HepG2 (cell line): Measurements from ENCODE around the gene POLR1G. TPM values are rescaled to one million over a fixed set of nuclear protein-coding genes. Genes with fewer than 3 reads are reported as not detected.

Experiments used
- ATAC-seq: fragments of 200-7000 bp; cut with Tn5 transposase; 3 replicates; pipeline ENCODE4 v1.9.1; 2020; ENCODE audit warnings: mild to moderate bottlenecking, moderate library complexity
- BruUV-seq: library from RNA; stranded (reverse); fragments of 400-500 nt; replicated peaks from 2 replicates; lab custom pipeline; 2021; lab: Mats Ljungman, UMichigan
- CTCF ChIA-PET: fragments of 300-600 bp; formaldehyde crosslinking; extraction: SDS; loops from one replicate; lab custom pipeline; 2021; ENCODE audit warnings: low total read pairs, inconsistent platforms, low intra/inter-chr PET ratio; lab: Yijun Ruan, JAX
- POLR2A ChIA-PET: fragments of 350-600 bp; sonication (Branson Sonifier 250); formaldehyde crosslinking; loops from one replicate; lab custom pipeline; 2020; ENCODE audit warnings: antibody characterized with exemption, inconsistent platforms; lab: Yijun Ruan, JAX
- DNase-seq: peaks from one replicate; pipeline ENCODE4 v3.0.0-alpha.2; 2015; ENCODE audit warnings: low spot score
- FAIRE-seq: peaks from 3 replicates; lab custom pipeline; 2011; peaks lifted over from hg19 to GRCh38; lab: Jason Lieb, UNC
- H2AFZ ChIP-seq: one replicate; pipeline ENCODE4 v1.6.1; 2011; ENCODE audit warnings: low read length, inconsistent platforms
- H3K27ac ChIP-seq: fragments of 300-600 bp; 3 replicates; pipeline ENCODE4 v1.8.0; 2011; ENCODE audit warnings: mixed run types, mild to moderate bottlenecking, mixed read lengths, low read length, inconsistent platforms; ENCODE audit not compliant: insufficient read depth; ENCODE audit errors: extremely low read length
- H3K27me3 ChIP-seq, 2 experiments: fragments of 200-600 bp in 1 of 2; 2 replicates in 1 of 2; 3 replicates in 1 of 2; pipeline versions ENCODE4 v1.6.0 to v1.8.0; 2011; ENCODE audit warnings: low read length in 2 of 2, mild to moderate bottlenecking in 2 of 2, moderate library complexity in 2 of 2, inconsistent platforms in 1 of 2; ENCODE audit not compliant: insufficient read depth in 2 of 2, control insufficient read depth in 1 of 2
- H3K36me3 ChIP-seq, 2 experiments: fragments of 200-600 bp in 1 of 2; replicated peaks in 1 of 2; 2 replicates in 1 of 2; 3 replicates in 1 of 2; pipeline versions ENCODE4 v1.5.1 to v1.8.0; 2011; ENCODE audit warnings: low read length in 2 of 2, inconsistent platforms in 1 of 2; ENCODE audit not compliant: insufficient read depth in 2 of 2, control insufficient read depth in 1 of 2
- H3K4me1 ChIP-seq: 2 replicates; pipeline ENCODE4 v1.5.1; 2012; ENCODE audit warnings: low read length, inconsistent platforms; ENCODE audit not compliant: insufficient read depth
- H3K4me2 ChIP-seq: 2 replicates; pipeline ENCODE4 v1.6.0; 2011; ENCODE audit warnings: low read depth, low read length, inconsistent platforms
- H3K4me3 ChIP-seq, 3 experiments: fragments of 200-600 bp in 1 of 3; sonication (generic), shearing (Covaris generic) in 1 of 3; replicated peaks in 1 of 3; 2 replicates each; pipeline ENCODE4 v1.5.1; 2011 to 2016; ENCODE audit warnings: low read length in 3 of 3, inconsistent platforms in 2 of 3, low read depth in 2 of 3, mild to moderate bottlenecking in 2 of 3, control low read depth in 1 of 3, mixed read lengths in 1 of 3; ENCODE audit not compliant: insufficient read depth in 1 of 3
- H3K79me2 ChIP-seq: one replicate; pipeline ENCODE4 v1.6.1; 2011; ENCODE audit warnings: low read length, inconsistent platforms; ENCODE audit not compliant: insufficient read depth
- H3K9ac ChIP-seq: 2 replicates; pipeline ENCODE4 v1.6.0; 2011; ENCODE audit warnings: mild to moderate bottlenecking, low read depth, low read length, inconsistent platforms; ENCODE audit not compliant: insufficient read depth
- H3K9me3 ChIP-seq: 2 replicates; pipeline ENCODE4 v1.5.1; 2012; ENCODE audit warnings: mild to moderate bottlenecking, low read length
- H4K20me1 ChIP-seq: 2 replicates; pipeline ENCODE4 v1.6.0; 2011; ENCODE audit warnings: inconsistent platforms, mild to moderate bottlenecking, low read length, moderate library complexity; ENCODE audit not compliant: insufficient read depth
- HNF1A ChIP-seq, 2 experiments: sonication (generic) in 1 of 2; formaldehyde crosslinking in 1 of 2; IDR thresholded peaks; 2 replicates each; pipeline versions ENCODE4 v1.4.0 to v1.6.1; 2016 to 2020; ENCODE audit warnings: borderline replicate concordance in 1 of 2, low read depth in 1 of 2, mild to moderate bottlenecking in 1 of 2, missing genetic modification reagents in 1 of 2
- KMT2A ChIP-seq: sonication (generic); formaldehyde crosslinking; IDR thresholded peaks from 2 replicates; pipeline ENCODE4 v1.4.0; 2020; ENCODE audit warnings: missing genetic modification reagents
- PRPF4 ChIP-seq: fragments of 200-400 bp; formaldehyde crosslinking; IDR thresholded peaks from 2 replicates; pipeline ENCODE4 v1.6.1; 2016; ENCODE audit warnings: low read length, low read depth; ENCODE audit not compliant: poor library complexity, severe bottlenecking
- RXRA ChIP-seq: sonication (generic); formaldehyde crosslinking; IDR thresholded peaks from 2 replicates; pipeline ENCODE4 v1.5.1; 2020; ENCODE audit warnings: missing genetic modification reagents
- ZBTB33 ChIP-seq: sonication (generic); formaldehyde crosslinking; IDR thresholded peaks from 2 replicates; pipeline ENCODE4 v1.4.0; 2020; ENCODE audit warnings: missing genetic modification reagents
- ZBTB38 ChIP-seq: sonication (generic); formaldehyde crosslinking; IDR thresholded peaks from 2 replicates; pipeline ENCODE4 v1.5.1; 2020; ENCODE audit warnings: mild to moderate bottlenecking, missing genetic modification reagents
- ZNF263 ChIP-seq: sonication (generic); formaldehyde crosslinking; IDR thresholded peaks from 2 replicates; pipeline ENCODE4 v1.4.0; 2020; ENCODE audit warnings: missing genetic modification reagents
- ZNF740 ChIP-seq: sonication (generic); formaldehyde crosslinking; IDR thresholded peaks from 2 replicates; pipeline ENCODE4 v1.4.0; 2020; ENCODE audit warnings: missing genetic modification reagents
- WGBS: methylation state at CpG from one replicate; pipeline ENCODE4 v1.1.6; 2017; ENCODE audit warnings: low lambda C conversion rate; 5-methylcytosine and 5-hydroxymethylcytosine counted together
- in situ Hi-C: cut with HindIII; loops from 2 replicates; pipeline ENCODE4 v1.10.0; 2017; ENCODE audit warnings: low pct_unique_long_range_greater_than_20kb; ENCODE audit not compliant: extremely low pct_ligation_motif_present
- intact Hi-C: fragments of 100-400 bp; cut with micrococcal nuclease; formaldehyde crosslinking; loops from one replicate; pipeline ENCODE4 v1.10.0; 2022; ENCODE audit not compliant: unreplicated experiment
- polyA plus RNA-seq, 8 experiments: library from polyadenylated mRNA; depleted of rRNA in 3 of 8; stranded (reverse) in 7 of 8; unstranded in 1 of 8; fragments of >200 nt; fragmentation: Illumina TruSeq in 4 of 8; extraction: Trizol in 4 of 8; gene quantifications; 2 replicates each; pipeline versions ENCODE4 v1.2.1 to v1.2.3, GENCODE V29; 2011 to 2016; ENCODE audit warnings: low read depth in 4 of 8, missing spikeins in 1 of 8, mixed read lengths in 1 of 8; ENCODE audit not compliant: insufficient read depth in 1 of 8
- total RNA-seq, 5 experiments: library from RNA; depleted of rRNA; stranded (reverse); fragments of >200 nt; fragmentation: Illumina TruSeq; extraction: Trizol; gene quantifications; 2 replicates each; pipeline ENCODE4 v1.2.3, GENCODE V29; 2016; ENCODE audit warnings: low read depth in 1 of 5
- TF ChIP-seq, protein P1 (sequence below): fragments of 450-650 bp; IDR thresholded peaks from 2 replicates; pipeline ENCODE4 v1.6.1; 2017; ENCODE audit warnings: mild to moderate bottlenecking

POLR1G gene
- total and polyA plus RNA-seq, 2 of the 13 experiments (the other 11 are each of a cell fraction or from before 2014, with no cell fraction given) = 3.5 to 20.8 TPM

- ATAC-seq (no peak), DNase-seq (no peak), FAIRE-seq (no peak)
- no peaks in the 10 kb centered on the region for H3K9me3 ChIP-seq
- TF ChIP-seq KMT2A (0 out of 2 replicates have a peak, but pooled peaks have one; percentile 3), PRPF4 (peak; percentile 93), ZNF263 (CRISPR knock-in tag) (0 out of 2 replicates have a peak, but pooled peaks have one; percentile 36), ZBTB33 (CRISPR knock-in tag) (peak; percentile 97), ZNF740 (CRISPR knock-in tag) (peak; percentile 76; the same call in 1 of the 2 replicates), RXRA (no peak), HNF1A (IDR thresholded peaks at IDR 0.05; ENCODE audit: low read depth) (no peak), HNF1A (CRISPR knock-in tag; IDR thresholded peaks at IDR 0.05; ENCODE audit: borderline replicate concordance) (no peak), ZBTB38 (peak; percentile 99)
- TF ChIP-seq, protein P1, sequence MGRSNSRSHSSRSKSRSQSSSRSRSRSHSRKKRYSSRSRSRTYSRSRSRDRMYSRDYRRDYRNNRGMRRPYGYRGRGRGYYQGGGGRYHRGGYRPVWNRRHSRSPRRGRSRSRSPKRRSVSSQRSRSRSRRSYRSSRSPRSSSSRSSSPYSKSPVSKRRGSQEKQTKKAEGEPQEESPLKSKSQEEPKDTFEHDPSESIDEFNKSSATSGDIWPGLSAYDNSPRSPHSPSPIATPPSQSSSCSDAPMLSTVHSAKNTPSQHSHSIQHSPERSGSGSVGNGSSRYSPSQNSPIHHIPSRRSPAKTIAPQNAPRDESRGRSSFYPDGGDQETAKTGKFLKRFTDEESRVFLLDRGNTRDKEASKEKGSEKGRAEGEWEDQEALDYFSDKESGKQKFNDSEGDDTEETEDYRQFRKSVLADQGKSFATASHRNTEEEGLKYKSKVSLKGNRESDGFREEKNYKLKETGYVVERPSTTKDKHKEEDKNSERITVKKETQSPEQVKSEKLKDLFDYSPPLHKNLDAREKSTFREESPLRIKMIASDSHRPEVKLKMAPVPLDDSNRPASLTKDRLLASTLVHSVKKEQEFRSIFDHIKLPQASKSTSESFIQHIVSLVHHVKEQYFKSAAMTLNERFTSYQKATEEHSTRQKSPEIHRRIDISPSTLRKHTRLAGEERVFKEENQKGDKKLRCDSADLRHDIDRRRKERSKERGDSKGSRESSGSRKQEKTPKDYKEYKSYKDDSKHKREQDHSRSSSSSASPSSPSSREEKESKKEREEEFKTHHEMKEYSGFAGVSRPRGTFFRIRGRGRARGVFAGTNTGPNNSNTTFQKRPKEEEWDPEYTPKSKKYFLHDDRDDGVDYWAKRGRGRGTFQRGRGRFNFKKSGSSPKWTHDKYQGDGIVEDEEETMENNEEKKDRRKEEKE = no peak
- no peak overlapping the region for H2AFZ ChIP-seq
- POLR2A ChIA-PET = interaction anchor here (1.5 kb wide), 1 partner anchor 10 kb away, joined by 4 read pairs; no protein-coding TSS in a partner anchor
- BruUV-seq = no TSS peak
- H3K9ac ChIP-seq = no peak overlapping the region
- H4K20me1 ChIP-seq = peaks cover 4% of the 10 kb centered on the region; the same call in 1 of the 2 replicates
- peak overlapping the region; percentile 73 for H3K4me2 ChIP-seq
- intact Hi-C loops (no loop called here), in situ Hi-C loops (no loop called here)
- H3K79me2 ChIP-seq = peaks cover 8% of the 10 kb centered on the region
- H3K27me3 ChIP-seq = no peaks in the 10 kb centered on the region
- H3K27ac ChIP-seq = no peak overlapping the region
- CTCF ChIA-PET = no interaction called here
- H3K4me1 ChIP-seq = peaks cover 31% of the 10 kb centered on the region
- 93% methylated on average over 10 of the region's 11 CpGs for WGBS
- H3K4me3 ChIP-seq = peak overlapping the region in 1 of 3 experiments; percentile 95; a peak in 3 of 6 replicates
- H3K36me3 ChIP-seq = peaks cover 6 to 11% of the 10 kb centered on the region in 2 experiments; a peak in 4 of 5 replicates
These were observed 37.6 kb upstream of the POLR1G start for GRCh38 chr19:45368737-45369340.
